Stimulated activated CD4-positive, alpha-beta T cell treated with anti-CD3 and anti-CD28 coated beads, Interleukin-1b, Interleukin-23, amount 100 ng/mL, for 24 hours (primary cell): Measurements from ENCODE around the gene PEPD.

Source experiments
- DNase-seq, 4 experiments: peaks; one replicate each; pipeline ENCODE4 v3.0.0-alpha.2; 2020; ENCODE audit warnings: low read depth in 4 of 4, low spot score in 1 of 4

The PEPD gene

GRCh38 chr19:33366897-33367296 is 154.7 kb downstream of the PEPD start:
- no peak for DNase-seq

GRCh38 chr19:33366127-33366526 is 155.5 kb downstream of the PEPD start:
- DNase-seq, result no peak

GRCh38 chr19:33365691-33366090 is 155.9 kb downstream of the PEPD start:
- no peak for DNase-seq

GRCh38 chr19:33363476-33363875 is 158.1 kb downstream of the PEPD start:
- DNase-seq, result no peak

GRCh38 chr19:33362508-33363228 is 158.9 kb downstream of the PEPD start:
- DNase-seq, result no peak

GRCh38 chr19:33359581-33359980 is 162.0 kb downstream of the PEPD start:
- no peak for DNase-seq

- no peak for DNase-seq
These were observed 163.2 kb downstream of the PEPD start for GRCh38 chr19:33358408-33358807.

GRCh38 chr19:33357556-33357955 is 164.0 kb downstream of the PEPD start:
- DNase-seq, result no peak

- DNase-seq, result no peak
These were observed 166.1 kb downstream of the PEPD start for GRCh38 chr19:33355535-33355934.

- no peak for DNase-seq
These were observed 170.9 kb downstream of the PEPD start for GRCh38 chr19:33350538-33351309.

- no peak for DNase-seq
These were observed 172.0 kb downstream of the PEPD start for GRCh38 chr19:33349319-33350289.

- no peak for DNase-seq
These were observed 173.1 kb downstream of the PEPD start for GRCh38 chr19:33348301-33349010.

GRCh38 chr19:33347300-33347699 is 174.3 kb downstream of the PEPD start:
- no peak for DNase-seq

GRCh38 chr19:33346665-33347064 is 174.9 kb downstream of the PEPD start:
- DNase-seq, result no peak

- DNase-seq, result no peak
These were observed 176.4 kb downstream of the PEPD start for GRCh38 chr19:33345163-33345562.

- no peak for DNase-seq
These were observed 177.0 kb downstream of the PEPD start for GRCh38 chr19:33344573-33344925.

GRCh38 chr19:33343859-33344572 is 177.6 kb downstream of the PEPD start:
- no peak for DNase-seq

GRCh38 chr19:33343301-33343700 is 178.3 kb downstream of the PEPD start:
- no peak for DNase-seq

GRCh38 chr19:33340991-33341390 is 180.6 kb downstream of the PEPD start:
- no peak for DNase-seq
